Esophagus muscularis mucosa (tissue), 4 donors: ENCODE results near the gene C1orf74.
A peak's percentile ranks its signal among the peaks of the same experiment; 100 is the strongest.

Experiments
- EP300 ChIP-seq: sonication (generic); formaldehyde crosslinking; IDR thresholded peaks from one replicate; pipeline ENCODE4 v1.6.1; 2017; ENCODE audit warnings: antibody characterized with exemption
- POLR2A ChIP-seq: fragments of 450-650 bp; IDR thresholded peaks from one replicate; pipeline ENCODE4 v1.6.1; 2017; ENCODE audit warnings: antibody characterized with exemption, moderate library complexity, mild to moderate bottlenecking, low read depth
- POLR2AphosphoS5 ChIP-seq, 2 donors: sonication (generic); formaldehyde crosslinking; IDR thresholded peaks; one replicate each; pipeline ENCODE4 v1.6.1; 2017; ENCODE audit warnings: antibody characterized with exemption in 2 of 2
- TF ChIP-seq, protein P1 (sequence below), 3 experiments: fragments of 200-600 bp in 2 of 3; fragments of 450-650 bp in 1 of 3; sonication (generic) in 2 of 3; IDR thresholded peaks; one replicate each; pipeline ENCODE4 v1.5.1; 2017 to 2019; ENCODE audit warnings: antibody characterized with exemption in 3 of 3, mild to moderate bottlenecking in 2 of 3, moderate library complexity in 1 of 3

DNA sequence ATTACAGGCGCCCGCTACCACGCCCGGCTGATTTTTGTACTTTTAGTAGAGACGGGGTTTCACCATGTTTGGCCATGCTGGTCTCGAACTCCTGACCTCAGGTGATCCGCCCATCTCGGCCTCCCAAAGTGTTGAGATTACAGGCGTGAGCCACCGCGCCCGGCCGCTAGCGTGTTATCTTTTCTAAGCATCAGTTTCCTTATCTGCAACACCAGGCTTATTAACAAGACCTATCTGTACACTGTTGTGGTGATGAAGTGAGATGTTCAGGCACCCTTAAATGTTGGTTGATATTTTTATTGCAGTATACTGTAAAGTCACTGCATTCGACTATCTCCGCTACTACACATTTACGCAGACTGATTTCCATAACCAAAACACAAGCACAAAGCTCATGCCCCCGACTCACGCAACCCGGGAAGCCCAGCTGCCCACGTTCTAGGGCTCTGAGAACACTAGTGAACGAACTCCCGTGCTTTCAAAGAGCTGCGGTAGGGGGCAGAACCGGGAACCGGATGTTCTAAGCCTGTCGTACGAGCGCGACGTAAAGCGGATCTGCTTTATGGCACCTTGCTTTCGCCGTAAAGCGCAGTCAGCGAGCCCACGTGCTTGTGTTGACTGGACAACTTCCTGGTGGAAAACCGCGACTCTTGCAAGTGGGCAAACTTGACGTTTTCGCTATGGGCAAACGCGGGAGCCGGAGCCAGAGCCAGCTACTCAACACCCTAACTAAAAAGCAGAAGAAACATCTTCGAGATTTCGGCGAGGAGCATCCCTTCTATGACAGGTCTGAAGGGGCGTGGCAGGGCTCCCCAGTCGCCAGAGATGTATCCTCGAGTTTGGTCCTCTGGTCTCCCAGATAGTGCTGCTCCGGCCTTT is 43.3 kb upstream of the C1orf74 start, which contains the start of gene UTP25:
- TF ChIP-seq, protein P1, sequence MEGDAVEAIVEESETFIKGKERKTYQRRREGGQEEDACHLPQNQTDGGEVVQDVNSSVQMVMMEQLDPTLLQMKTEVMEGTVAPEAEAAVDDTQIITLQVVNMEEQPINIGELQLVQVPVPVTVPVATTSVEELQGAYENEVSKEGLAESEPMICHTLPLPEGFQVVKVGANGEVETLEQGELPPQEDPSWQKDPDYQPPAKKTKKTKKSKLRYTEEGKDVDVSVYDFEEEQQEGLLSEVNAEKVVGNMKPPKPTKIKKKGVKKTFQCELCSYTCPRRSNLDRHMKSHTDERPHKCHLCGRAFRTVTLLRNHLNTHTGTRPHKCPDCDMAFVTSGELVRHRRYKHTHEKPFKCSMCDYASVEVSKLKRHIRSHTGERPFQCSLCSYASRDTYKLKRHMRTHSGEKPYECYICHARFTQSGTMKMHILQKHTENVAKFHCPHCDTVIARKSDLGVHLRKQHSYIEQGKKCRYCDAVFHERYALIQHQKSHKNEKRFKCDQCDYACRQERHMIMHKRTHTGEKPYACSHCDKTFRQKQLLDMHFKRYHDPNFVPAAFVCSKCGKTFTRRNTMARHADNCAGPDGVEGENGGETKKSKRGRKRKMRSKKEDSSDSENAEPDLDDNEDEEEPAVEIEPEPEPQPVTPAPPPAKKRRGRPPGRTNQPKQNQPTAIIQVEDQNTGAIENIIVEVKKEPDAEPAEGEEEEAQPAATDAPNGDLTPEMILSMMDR (IDR thresholded peaks at IDR 0.05): peak; percentile 74 to 87 (median 76)
- TF ChIP-seq POLR2A (no peak), POLR2AphosphoS5 (IDR thresholded peaks at IDR 0.05) (peak; percentile 83 to 98), EP300 (no peak)
